Measurements from ENCODE around the gene SLC25A1.

Gene SLC25A1

DNA sequence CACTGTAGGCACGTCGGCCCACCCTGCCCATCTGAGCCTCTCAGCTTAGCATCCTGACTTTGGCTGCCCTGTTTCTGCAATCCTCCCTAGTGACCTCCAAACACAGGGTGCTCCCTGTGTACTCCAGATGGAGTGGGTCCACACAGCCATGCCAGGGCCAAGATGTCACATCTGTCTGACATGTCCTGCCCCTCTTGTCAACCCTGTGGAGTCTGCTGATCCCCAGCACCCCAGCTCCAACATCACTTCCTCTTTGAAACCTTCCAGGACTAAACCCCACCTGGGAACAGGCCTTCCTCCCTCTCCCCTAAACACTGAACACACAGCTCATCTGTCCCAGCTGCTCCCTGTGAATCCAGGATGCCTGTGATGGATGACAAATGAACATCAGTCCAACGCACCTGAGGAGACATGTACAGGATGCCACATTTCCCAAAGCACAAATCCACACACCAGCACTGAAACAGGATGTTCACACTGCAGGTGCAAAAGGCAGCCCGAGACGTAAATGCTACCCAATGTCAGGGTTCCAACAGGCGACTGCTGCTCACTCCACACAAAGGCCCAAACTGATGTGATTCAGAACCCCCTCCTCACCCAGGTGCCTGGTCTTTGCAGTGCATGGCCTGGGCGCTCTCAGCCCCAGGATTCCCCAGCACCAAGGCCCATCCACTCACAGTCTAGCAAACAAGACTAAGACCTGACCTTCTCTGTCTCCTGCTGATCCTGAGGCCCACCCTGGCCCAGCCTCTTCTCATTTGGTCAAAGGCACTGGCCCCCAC, 49.4 kb downstream of the SLC25A1 start:
- no peak for ATAC-seq
- TF ChIP-seq, protein P1, sequence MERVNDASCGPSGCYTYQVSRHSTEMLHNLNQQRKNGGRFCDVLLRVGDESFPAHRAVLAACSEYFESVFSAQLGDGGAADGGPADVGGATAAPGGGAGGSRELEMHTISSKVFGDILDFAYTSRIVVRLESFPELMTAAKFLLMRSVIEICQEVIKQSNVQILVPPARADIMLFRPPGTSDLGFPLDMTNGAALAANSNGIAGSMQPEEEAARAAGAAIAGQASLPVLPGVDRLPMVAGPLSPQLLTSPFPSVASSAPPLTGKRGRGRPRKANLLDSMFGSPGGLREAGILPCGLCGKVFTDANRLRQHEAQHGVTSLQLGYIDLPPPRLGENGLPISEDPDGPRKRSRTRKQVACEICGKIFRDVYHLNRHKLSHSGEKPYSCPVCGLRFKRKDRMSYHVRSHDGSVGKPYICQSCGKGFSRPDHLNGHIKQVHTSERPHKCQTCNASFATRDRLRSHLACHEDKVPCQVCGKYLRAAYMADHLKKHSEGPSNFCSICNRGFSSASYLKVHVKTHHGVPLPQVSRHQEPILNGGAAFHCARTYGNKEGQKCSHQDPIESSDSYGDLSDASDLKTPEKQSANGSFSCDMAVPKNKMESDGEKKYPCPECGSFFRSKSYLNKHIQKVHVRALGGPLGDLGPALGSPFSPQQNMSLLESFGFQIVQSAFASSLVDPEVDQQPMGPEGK (CRISPR knock-in tag; IDR thresholded peaks at IDR 0.05; ENCODE audit: borderline replicate concordance), result no peak
- TF ChIP-seq, protein P2, sequence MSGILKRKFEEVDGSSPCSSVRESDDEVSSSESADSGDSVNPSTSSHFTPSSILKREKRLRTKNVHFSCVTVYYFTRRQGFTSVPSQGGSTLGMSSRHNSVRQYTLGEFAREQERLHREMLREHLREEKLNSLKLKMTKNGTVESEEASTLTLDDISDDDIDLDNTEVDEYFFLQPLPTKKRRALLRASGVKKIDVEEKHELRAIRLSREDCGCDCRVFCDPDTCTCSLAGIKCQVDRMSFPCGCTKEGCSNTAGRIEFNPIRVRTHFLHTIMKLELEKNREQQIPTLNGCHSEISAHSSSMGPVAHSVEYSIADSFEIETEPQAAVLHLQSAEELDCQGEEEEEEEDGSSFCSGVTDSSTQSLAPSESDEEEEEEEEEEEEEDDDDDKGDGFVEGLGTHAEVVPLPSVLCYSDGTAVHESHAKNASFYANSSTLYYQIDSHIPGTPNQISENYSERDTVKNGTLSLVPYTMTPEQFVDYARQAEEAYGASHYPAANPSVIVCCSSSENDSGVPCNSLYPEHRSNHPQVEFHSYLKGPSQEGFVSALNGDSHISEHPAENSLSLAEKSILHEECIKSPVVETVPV (CRISPR knock-in tag; IDR thresholded peaks at IDR 0.05), result no peak
- TF ChIP-seq ISL1 (CRISPR knock-in tag; IDR thresholded peaks at IDR 0.05) (no peak), ZNF8 (CRISPR knock-in tag; IDR thresholded peaks at IDR 0.05) (no peak), PPARA (CRISPR knock-in tag; IDR thresholded peaks at IDR 0.05; ENCODE audit: borderline replicate concordance) (no peak), BACH2 (CRISPR knock-in tag; IDR thresholded peaks at IDR 0.05; ENCODE audit: borderline replicate concordance) (no peak), ZNF565 (CRISPR knock-in tag; conservative IDR thresholded peaks at IDR 0.05; ENCODE audit: low read depth) (no peak)
- TF ChIP-seq, protein P3, sequence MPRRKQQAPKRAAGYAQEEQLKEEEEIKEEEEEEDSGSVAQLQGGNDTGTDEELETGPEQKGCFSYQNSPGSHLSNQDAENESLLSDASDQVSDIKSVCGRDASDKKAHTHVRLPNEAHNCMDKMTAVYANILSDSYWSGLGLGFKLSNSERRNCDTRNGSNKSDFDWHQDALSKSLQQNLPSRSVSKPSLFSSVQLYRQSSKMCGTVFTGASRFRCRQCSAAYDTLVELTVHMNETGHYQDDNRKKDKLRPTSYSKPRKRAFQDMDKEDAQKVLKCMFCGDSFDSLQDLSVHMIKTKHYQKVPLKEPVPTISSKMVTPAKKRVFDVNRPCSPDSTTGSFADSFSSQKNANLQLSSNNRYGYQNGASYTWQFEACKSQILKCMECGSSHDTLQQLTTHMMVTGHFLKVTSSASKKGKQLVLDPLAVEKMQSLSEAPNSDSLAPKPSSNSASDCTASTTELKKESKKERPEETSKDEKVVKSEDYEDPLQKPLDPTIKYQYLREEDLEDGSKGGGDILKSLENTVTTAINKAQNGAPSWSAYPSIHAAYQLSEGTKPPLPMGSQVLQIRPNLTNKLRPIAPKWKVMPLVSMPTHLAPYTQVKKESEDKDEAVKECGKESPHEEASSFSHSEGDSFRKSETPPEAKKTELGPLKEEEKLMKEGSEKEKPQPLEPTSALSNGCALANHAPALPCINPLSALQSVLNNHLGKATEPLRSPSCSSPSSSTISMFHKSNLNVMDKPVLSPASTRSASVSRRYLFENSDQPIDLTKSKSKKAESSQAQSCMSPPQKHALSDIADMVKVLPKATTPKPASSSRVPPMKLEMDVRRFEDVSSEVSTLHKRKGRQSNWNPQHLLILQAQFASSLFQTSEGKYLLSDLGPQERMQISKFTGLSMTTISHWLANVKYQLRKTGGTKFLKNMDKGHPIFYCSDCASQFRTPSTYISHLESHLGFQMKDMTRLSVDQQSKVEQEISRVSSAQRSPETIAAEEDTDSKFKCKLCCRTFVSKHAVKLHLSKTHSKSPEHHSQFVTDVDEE (CRISPR knock-in tag; IDR thresholded peaks at IDR 0.05), result no peak
- TF ChIP-seq, protein P4, sequence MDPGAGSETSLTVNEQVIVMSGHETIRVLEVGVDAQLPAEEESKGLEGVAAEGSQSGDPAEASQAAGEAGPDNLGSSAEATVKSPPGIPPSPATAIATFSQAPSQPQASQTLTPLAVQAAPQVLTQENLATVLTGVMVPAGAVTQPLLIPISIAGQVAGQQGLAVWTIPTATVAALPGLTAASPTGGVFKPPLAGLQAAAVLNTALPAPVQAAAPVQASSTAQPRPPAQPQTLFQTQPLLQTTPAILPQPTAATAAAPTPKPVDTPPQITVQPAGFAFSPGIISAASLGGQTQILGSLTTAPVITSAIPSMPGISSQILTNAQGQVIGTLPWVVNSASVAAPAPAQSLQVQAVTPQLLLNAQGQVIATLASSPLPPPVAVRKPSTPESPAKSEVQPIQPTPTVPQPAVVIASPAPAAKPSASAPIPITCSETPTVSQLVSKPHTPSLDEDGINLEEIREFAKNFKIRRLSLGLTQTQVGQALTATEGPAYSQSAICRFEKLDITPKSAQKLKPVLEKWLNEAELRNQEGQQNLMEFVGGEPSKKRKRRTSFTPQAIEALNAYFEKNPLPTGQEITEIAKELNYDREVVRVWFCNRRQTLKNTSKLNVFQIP (CRISPR knock-in tag; IDR thresholded peaks at IDR 0.05; ENCODE audit: borderline replicate concordance, low read depth), result no peak

DNA sequence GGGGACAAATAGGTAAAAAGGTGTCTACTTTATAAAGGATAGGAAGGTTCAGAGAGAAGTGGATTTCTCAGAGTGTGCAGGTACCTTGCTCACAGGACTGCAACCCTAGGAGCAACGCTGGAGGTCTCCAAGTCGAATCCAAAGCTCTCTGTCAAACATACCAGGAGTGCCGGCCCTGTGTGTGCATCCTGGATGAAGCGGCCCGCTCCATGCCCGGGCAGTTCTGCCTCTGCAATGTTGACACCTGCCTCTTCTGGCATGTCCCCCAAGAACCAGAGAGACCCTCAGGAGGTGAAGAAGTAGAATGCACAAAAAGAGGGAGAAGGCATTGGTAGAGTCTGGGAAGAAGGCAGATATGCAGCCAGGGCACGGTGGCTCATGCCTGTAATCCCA, 50.5 kb downstream of the SLC25A1 start:
- no peak for ATAC-seq

DNA sequence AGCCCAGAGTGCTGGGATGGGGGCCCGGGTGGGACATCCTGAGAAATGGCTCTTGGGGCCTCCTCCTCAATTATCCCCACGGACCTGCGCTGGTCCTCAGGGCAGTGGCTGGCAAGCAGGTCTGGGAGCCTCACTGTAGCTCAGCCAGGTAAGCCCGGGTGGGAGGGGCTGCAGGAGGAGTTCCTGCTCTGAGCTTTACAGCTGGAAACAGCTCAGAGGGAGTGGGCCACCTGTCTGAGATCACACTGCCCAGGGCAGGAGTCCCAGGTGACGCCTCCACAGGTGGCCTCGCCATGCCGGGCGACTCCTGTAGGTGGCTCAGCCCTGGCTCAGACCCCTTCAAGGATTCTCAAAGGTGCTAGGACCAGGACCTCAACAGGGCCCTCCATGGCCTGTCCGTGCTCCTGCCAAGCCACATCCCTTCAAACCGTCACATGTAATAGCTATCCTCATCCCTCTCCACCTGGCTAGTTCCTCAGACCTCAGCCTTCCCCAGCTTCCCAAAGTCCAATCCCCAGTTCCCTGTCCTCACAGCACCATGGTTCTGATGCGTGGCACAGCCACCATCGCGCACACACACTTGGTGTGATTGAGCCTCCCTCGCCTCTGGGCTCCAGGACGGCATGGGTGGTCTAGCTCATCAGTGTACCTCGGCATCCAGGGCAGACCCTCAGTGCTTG, 51.1 kb downstream of the SLC25A1 start:
- no peak for ATAC-seq
- TF ChIP-seq ZNF8 (CRISPR knock-in tag; IDR thresholded peaks at IDR 0.05), result no peak
- no peak for TF ChIP-seq CSDC2 (CRISPR knock-in tag; IDR thresholded peaks at IDR 0.05)
- TF ChIP-seq TCF4 (CRISPR knock-in tag; IDR thresholded peaks at IDR 0.05; ENCODE audit: borderline replicate concordance), result no peak
- TF ChIP-seq, protein P1 (CRISPR knock-in tag; IDR thresholded peaks at IDR 0.05; ENCODE audit: borderline replicate concordance), result no peak
- TF ChIP-seq ISL1 (CRISPR knock-in tag; IDR thresholded peaks at IDR 0.05), result no peak

More for the DNA sequence above, 50.5 kb downstream of the SLC25A1 start:
- TF ChIP-seq ISL1 (CRISPR knock-in tag; IDR thresholded peaks at IDR 0.05) (no peak), ARNTL (CRISPR knock-in tag; IDR thresholded peaks at IDR 0.05; ENCODE audit: borderline replicate concordance, low read depth) (no peak)
- TF ChIP-seq, protein P3 (CRISPR knock-in tag; IDR thresholded peaks at IDR 0.05), result no peak
